HG03066 (cell line): ENCODE data around the gene VAMP8.
"Not testable (repeated sequence)": the region's sequence is repeated elsewhere in the genome, so short reads cannot be mapped to it uniquely, and the experiment has no call there.

Experiments
- ATAC-seq: cut with Tn5 transposase; IDR thresholded peaks from one replicate; pipeline ENCODE4 v1.9.1; 2021; ENCODE audit warnings: low read depth; ENCODE audit not compliant: unreplicated experiment

VAMP8 gene

GRCh38 chr2:85547089-85547858, 30.1 kb upstream of the VAMP8 start:
- ATAC-seq, result no peak

GRCh38 chr2:85547859-85548607, 29.4 kb upstream of the VAMP8 start:
- ATAC-seq, result no peak

- ATAC-seq, result no peak
These were observed 28.8 kb upstream of the VAMP8 start for GRCh38 chr2:85548608-85548900.

GRCh38 chr2:85549095-85549494, 28.3 kb upstream of the VAMP8 start:
- ATAC-seq, result no peak

GRCh38 chr2:85549826-85550225, 27.6 kb upstream of the VAMP8 start:
- no peak for ATAC-seq

GRCh38 chr2:85550486-85550885, 26.9 kb upstream of the VAMP8 start:
- ATAC-seq, result no peak

- ATAC-seq, result peak; percentile 77
These were observed 25.4 kb upstream of the VAMP8 start for GRCh38 chr2:85551698-85552678.

GRCh38 chr2:85553184-85553583, 24.2 kb upstream of the VAMP8 start:
- ATAC-seq, result no peak

- no peak for ATAC-seq
These were observed 22.3 kb upstream of the VAMP8 start for GRCh38 chr2:85554980-85555612.

- no peak for ATAC-seq
These were observed 20.3 kb upstream of the VAMP8 start for GRCh38 chr2:85557130-85557529.

GRCh38 chr2:85558160-85558559, 19.2 kb upstream of the VAMP8 start:
- no peak for ATAC-seq

GRCh38 chr2:85560403-85560726, 17.0 kb upstream of the VAMP8 start:
- ATAC-seq, result not testable (repeated sequence)

- peak; percentile 12 for ATAC-seq
These were observed 16.5 kb upstream of the VAMP8 start for GRCh38 chr2:85560812-85561279.

- peak; percentile 86 for ATAC-seq
These were observed 15.8 kb upstream of the VAMP8 start, which contains the start of gene GGCX for GRCh38 chr2:85561280-85562212. Gene GGCX (minus strand): TSS chr2:85561493. CDS start chr2:85561428, 65 bp downstream.

GRCh38 chr2:85564144-85564563, 13.2 kb upstream of the VAMP8 start:
- ATAC-seq, result no peak

- ATAC-seq, result no peak
These were observed 11.1 kb upstream of the VAMP8 start for GRCh38 chr2:85566265-85566664.

- ATAC-seq, result no peak
These were observed 1.6 kb upstream of the VAMP8 start for GRCh38 chr2:85575739-85576138.

- no peak for ATAC-seq
These were observed 362 bp upstream of the VAMP8 start for GRCh38 chr2:85577063-85577385.
